GM21515 (cell line): ENCODE data around the gene POLR2H.
"Not testable (repeated sequence)": the region's sequence is repeated elsewhere in the genome, so short reads cannot be mapped to it uniquely, and the experiment has no call there.

Experiments used
- ATAC-seq: cut with Tn5 transposase; IDR thresholded peaks from one replicate; pipeline ENCODE4 v1.9.1; 2021; ENCODE audit not compliant: unreplicated experiment

POLR2H gene

DNA sequence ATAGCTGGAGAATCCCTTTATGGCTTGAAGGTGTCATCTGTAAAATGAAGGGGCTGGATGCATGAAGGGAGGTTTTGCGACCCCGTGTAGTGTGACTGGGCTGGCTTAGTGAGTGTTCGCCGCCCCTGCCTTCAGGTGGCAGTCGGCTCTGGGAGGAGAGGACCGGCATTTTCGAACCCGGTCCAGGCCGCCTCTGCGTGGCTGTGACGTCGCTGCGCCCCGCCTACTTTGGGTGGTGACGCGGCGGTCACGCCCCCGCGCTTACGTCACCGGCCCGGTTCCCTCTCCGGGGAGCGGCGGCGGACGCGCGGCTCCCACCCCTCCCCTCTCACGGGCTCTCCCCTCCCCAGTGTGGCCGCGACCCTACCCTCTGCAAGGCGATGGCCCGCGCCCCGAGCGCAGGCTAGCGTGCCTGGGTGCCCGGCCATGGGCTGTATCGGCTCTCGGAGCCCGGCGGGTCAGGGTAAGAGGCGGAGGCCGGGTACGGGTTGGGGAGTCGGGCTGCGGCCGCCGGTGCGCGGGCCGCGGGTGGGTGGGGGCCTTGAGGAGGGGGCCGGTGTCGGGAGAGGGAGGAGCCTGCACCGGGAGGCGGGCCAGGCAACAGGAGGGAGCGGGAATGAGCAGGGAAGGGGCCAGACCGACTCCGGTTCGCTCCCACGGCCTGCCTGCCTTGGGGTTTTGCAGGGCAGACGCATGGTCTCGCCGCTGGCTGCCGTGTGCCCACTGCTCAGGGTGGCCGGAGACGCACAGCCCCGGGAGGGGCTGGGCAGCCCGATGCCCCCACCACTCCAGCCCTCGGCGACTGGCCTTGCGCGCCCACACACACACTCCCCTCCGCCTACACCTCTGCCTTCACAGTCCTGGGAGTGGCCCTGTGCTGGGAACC is 25.6 kb upstream of the POLR2H start:
- ATAC-seq: peak; percentile 84

DNA sequence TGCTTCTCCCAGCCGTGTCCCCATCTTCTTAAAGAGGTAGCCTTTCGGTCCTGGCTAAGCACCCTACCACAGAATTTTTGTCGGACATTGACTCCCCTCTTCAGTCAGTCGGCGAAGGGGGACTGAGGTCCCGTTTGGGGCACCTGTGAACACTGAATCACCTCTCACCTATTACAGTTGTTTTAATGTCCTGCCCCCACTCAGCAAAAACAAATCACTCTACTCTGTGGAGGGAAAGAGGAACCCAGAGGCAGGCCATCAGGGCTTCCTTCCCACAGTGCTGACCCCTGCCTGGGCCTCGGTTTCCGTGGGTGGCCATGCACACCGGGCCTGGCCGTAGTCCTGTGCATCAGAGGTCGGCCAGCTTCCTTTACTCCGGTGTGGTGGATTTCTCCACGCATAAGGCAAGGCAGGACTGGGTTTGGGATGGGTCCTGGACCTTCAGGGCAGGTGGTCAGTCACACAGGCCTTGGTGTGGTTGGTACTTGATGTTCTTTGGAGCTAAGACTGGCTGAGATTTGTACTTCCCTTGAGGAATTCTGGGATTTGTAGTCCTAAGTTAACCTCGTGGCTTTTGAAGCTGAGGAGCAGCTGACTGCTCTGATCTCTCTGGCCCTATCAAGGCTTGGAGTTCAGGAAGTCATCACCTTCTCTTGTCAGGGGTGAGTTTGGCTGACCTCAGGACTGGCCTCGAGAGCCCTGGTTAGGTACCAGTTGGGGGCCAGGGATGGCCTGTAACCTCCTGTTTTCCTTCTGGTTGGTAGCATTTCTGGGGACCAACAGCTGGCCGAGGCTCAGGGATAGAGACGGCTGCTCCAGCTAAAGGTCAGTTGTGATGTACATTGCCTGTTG is 24.7 kb upstream of the POLR2H start:
- no peak for ATAC-seq

DNA sequence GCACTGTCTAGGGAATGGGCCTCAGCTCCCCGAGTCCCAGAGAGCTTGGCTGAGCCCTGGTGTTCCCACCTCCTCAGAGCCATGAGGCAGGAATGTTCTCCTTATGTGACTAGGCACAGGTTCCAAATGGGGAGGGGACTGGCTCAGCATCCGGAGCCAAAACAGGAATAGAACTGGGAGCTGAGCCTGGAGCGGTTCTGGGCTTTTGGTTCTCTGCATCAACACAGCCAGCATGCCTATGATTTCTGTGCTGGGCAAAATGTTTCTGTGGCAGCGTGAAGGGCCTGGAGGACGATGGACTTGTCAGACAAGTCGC is 24.2 kb upstream of the POLR2H start, which contains the start of gene FAM131A:
Gene FAM131A (plus strand): TSS at position 202 of the 316 bp plus-strand sequence. CDS start 31 bp downstream, at position 233.
- no peak for ATAC-seq

DNA sequence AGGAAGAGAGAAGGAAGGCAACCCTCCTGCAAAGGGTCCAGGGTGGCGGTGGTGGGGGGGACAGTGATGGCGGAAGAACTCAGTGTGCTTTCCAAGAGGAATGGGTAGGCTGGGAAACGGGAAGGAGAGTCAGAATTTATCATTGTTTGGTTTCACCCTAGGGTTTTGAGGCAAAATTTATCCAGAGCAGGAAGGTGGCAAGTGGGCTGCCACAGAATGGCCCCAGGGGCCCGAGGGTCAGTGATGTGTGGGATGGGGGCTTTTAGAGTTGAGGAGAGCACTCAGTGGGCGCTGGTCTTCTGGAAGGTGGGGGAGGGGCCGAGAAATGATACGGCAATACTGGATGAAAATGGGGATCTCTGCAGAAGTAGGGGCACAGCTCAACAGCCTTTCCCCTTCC is 23.5 kb upstream of the POLR2H start:
- ATAC-seq: no peak

DNA sequence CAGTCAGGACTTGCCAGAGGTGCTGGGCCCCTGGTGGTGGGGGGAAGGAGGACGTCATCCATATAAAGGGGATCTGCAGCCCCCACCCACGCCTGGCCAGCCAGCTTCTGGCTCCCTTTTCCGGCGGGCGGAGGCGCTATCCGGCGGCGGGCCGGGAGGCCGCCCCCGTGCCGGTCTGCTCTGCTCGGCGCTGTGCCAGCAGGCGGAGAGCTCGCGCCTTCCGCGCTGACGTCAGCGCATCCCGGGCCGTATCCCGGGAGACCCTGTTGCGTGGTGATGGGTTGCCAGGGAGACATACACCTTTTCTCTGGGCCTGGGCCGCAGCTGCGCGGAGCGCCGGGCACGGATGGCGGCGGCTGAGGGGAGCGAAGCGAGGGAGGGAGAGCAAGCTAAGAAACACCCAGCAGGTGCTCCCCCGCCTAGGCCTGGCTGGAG is 23.0 kb upstream of the POLR2H start:
- no peak for ATAC-seq

DNA sequence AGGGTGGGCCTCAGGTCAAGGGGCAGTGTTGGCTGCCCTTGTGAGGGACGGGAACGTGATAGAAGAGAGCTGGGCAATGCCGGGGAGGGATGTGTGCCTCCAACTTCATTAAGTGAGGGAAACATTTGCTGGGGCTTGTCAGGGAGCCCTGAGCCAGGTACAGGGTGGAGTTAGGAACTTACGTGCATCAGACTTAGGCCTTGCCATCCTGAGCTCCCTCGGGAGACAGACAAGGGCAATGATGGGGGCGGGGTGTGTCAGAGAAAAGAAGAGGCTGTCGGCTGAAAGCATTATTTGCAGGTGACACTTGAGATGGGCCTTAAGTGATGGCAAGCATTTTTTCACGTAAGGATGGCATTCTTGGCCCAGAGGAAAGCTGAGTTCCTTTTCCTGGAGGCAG is 22.5 kb upstream of the POLR2H start:
- no peak for ATAC-seq

DNA sequence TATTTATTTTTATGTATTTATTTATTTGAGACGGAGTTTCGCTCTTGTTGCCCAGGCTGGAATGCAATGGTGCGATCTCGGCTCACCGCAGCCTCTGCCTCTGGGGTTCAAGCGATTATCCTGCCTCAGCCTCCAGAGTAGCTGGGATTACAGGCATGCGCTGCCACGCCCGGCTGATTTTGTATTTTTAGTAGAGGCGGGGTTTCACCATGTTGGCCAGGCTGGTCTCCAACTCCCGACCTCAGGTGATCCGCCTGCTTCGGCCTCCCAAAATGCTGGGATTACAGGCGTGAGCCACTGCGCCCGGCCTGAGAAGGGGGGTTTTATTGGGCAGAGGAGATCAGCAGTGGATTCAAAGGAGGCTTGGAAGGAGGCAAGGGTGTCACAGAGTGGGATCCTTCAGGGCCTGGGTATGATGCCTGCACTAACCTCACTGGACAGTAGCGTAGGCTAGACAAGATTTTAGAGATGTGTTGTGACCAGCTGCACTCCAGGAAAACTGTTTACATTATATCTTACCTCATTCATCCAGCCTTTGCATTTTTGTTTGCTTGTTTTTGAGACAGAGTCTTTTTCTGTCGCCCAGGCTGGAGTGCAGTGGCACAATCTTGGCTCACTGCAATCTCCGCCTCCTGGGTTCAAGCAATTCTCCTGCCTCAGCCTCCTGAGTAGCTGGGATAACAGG is 21.9 kb upstream of the POLR2H start:
- ATAC-seq: not testable (repeated sequence)

DNA sequence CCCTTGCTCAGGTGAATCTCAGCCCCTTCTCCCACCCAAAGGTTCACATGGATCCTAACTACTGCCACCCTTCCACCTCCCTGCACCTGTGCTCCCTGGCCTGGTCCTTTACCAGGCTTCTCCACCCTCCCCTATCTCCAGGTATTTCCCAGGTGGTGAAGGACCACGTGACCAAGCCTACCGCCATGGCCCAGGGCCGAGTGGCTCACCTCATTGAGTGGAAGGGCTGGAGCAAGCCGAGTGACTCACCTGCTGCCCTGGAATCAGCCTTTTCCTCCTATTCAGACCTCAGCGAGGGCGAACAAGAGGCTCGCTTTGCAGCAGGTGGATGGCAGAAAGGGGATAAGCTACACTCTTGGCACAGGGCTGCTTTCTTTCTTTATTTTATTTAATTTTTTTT is 19.6 kb upstream of the POLR2H start:
- ATAC-seq: no peak

DNA sequence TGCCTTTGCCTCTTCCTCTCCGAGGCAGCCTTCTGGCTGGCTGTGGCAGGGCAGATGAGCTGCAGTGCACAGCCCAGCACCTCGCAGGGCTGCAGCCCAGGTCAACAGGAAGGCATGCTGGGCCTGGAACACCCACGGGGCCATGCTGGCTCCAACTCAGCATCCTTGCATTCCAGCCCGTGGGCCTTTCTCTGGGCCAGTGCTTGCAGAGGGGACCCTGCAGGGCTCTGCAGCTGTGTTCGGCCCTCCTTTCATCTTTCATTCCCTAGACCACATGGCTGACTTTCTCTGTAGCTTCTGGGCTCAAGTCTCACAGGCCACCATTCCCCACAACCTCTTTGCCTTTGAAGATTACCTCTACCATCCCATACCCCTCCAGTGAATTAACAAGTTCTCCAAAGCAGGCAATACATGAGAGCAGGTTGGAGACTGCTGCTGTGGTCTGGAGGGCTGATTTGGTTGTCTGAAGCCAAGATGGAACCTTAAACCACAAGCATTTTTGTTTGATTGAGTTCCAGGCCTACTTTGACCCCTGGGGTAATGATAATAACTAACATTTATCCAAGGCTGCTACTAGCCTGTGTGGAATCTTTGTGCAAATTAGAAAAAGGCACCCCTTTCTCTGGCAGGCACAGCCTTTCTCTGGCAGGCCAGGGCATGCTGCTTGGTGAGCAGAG is 18.2 kb upstream of the POLR2H start:
- no peak for ATAC-seq

DNA sequence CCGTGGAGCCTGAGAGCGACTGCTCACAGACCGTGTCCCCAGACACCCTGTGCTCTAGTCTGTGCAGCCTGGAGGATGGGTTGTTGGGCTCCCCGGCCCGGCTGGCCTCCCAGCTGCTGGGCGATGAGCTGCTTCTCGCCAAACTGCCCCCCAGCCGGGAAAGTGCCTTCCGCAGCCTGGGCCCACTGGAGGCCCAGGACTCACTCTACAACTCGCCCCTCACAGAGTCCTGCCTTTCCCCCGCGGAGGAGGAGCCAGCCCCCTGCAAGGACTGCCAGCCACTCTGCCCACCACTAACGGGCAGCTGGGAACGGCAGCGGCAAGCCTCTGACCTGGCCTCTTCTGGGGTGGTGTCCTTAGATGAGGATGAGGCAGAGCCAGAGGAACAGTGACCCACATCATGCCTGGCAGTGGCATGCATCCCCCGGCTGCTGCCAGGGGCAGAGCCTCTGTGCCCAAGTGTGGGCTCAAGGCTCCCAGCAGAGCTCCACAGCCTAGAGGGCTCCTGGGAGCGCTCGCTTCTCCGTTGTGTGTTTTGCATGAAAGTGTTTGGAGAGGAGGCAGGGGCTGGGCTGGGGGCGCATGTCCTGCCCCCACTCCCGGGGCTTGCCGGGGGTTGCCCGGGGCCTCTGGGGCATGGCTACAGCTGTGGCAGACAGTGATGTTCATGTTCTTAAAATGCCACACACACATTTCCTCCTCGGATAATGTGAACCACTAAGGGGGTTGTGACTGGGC is 16.8 kb upstream of the POLR2H start:
- ATAC-seq: no peak

DNA sequence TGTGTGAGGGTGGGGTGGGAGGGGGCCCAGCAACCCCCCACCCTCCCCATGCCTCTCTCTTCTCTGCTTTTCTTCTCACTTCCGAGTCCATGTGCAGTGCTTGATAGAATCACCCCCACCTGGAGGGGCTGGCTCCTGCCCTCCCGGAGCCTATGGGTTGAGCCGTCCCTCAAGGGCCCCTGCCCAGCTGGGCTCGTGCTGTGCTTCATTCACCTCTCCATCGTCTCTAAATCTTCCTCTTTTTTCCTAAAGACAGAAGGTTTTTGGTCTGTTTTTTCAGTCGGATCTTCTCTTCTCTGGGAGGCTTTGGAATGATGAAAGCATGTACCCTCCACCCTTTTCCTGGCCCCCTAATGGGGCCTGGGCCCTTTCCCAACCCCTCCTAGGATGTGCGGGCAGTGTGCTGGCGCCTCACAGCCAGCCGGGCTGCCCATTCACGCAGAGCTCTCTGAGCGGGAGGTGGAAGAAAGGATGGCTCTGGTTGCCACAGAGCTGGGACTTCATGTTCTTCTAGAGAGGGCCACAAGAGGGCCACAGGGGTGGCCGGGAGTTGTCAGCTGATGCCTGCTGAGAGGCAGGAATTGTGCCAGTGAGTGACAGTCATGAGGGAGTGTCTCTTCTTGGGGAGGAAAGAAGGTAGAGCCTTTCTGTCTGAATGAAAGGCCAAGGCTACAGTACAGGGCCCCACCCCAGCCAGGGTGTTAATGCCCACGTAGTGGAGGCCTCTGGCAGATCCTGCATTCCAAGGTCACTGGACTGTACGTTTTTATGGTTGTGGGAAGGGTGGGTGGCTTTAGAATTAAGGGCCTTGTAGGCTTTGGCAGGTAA is 16.0 kb upstream of the POLR2H start:
- ATAC-seq: no peak

DNA sequence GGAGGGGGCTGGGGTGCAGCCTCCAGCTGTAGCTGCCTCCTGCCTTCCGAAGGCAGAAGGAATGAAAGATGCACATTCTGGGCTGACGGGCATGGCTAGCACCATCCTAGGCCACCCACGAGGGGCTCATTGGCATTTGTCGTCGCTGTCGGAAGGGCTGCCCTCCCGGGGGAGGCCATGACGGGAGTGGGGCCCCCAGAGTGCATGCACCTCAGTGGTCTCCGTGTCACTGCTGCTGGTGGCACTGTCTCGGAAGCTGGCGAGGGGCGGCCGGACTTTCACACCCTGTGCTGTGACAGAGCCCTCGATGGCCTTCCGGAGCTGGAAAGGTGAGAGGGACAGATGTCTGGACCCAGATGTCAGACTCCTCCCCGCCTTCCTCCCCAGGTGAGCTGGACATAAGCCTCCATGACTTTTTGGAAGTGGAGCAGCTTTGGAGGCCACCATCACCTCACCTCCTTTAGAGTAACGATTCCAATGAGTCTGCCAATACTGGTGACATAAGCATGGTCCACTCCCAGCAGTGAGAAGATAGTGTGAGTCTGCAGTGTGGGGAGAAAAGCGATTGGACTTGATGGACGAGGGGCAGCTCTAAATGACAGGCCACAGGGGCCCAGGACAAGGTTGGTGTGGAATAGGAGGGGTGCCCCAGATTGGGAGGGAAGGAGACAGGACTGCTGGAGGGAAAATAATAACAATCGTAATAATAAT is 14.9 kb upstream of the POLR2H start:
- no peak for ATAC-seq

DNA sequence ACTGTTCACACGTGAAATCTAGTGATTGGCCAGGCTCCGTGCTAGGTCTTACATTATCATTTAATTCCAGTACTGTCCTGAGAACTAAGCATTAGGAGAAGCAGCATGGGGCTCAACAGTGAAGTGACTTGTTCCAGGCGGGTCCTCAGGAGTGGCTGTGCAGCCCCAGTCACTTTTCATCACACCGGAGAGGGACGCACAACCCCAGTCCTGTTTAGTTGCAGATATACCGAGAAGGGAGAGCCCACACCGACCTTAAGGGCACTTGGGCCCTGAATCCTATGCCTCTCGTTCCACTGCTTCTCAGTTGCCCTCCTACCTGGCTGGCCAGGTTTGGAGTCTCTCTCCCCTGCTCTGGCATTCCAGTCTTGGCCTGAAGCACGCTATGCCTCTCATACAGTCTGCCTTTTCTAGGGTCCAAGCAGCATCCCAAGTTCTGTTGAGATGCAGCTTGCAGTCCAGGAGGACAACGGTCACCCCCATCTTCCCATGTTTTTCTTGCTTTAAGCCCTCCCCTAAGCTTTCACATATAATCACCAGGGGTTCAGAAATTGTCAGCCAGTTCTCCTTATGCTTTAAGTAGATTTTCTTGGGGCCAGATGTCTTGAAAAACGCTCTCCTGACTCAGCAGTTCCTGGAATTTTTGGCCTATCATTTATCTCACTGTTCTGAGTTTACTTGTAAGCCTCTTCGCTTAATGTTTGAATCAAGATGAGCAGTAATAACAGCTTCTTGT is 14.0 kb upstream of the POLR2H start:
- ATAC-seq: no peak

DNA sequence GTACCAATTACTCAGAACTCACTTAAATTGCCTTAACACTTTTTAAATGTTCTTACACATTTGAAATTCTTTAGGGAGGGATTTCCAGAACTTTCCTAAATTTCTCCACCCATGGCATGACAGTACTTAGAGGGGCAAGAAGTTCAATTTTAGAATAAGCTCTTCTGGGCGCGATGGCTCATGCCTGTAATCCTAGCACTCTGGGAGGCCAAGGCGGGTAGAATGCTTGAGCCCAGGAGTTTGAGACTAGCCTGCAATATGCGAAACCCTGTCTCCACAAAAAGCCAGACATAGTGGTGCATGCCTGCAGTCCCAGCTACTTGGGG is 13.5 kb upstream of the POLR2H start:
- no peak for ATAC-seq

DNA sequence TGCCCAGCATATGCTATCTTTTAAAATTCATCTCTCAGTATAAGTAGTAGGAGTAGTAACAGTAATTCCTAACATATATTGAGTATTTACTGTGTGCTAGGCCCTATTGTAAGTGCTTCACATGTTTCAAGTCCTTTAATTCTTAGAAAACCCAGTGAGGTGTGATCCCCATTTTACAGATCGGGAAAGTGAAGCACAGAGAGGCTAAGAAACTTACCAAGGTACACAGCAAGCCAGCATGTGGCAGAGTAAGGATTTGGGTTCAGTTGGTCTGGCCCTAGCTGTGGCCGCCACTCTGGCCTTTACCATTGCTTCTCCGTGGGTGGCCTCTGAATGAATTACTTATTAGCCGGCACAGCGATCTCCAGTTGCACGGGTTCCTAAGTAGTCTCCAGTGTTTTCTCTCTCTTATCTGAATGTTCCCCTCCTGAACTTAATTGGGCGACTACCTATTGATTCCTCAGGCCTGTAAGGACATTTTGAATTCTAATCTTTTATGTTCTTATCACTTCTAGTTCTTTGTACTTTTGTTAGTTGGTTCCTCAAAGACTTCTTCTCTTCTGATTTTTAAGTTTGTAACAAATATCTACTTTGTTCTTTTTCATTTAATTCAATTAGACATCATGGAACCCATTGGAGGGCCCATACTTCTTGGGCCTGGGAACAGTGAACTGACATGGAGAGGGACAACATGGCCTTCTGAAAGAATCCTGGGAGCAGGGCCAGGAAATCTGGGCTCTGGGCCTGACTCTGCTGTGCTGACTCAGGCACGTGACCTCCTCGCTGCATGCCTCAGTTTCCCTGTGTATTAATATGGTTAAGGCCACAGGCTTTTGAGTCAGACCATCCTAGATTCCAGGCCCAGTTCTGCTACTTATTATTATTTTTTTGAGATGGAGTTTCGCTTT is 11.7 kb upstream of the POLR2H start:
- ATAC-seq: no peak

DNA sequence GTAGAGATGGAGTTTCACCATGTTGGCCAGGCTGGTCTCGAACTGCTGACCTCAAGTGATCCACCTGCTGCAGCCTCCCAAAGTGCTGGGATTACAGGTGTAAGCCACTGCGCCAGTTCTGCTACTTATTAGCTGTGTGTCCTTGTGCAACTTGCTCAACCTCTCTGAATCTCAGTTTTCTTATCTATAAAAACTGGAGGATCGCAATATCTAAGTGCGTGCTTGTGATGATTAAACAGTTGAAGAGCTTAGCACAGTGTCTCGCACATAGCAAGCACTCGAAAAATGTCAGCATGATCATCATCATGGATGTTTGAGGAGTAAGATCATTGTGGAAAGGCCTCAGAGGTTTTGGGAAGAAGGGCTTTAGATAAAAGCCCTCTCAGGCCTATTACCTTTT is 10.9 kb upstream of the POLR2H start:
- no peak for ATAC-seq

DNA sequence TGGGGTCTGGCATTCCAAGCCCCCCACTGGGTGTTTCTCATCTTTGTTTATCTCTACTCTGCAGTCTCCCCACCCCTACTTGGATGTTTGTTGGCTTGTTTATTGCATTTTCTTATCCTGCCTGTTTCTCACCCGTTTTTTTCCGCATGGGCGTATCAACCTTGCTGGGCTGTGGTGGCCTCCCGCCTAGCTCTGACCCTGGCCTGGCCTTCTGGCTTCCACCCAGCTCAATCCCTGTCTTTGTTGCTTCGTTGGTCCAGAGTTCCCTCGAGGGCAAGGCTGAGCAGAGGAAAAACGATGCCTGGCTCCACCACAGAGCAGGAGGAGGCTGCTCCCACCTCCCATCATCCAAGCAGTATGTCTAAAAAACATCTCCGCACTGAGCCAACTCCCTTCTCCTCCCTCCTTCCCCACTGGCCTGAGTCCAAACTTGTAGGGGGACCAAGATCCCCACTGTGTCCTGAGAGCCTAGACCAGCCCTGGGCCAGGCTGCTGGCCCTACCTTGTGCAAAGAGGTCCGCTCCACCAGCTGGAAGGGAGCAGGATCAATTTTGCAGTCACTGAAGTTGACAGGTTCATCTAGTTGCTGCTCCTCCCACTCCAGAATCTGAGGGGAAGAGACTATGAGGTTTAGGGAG is 9.9 kb upstream of the POLR2H start:
- no peak for ATAC-seq
